Spleen (tissue), 7 donors: ENCODE data around the gene ADAMTSL1.

Experiments used
- CTCF ChIP-seq, 11 experiments: fragments of 200-600 bp in 7 of 11; fragments of 450-650 bp in 4 of 11; sonication (generic) in 4 of 11; IDR thresholded peaks in 8 of 11; conservative IDR thresholded peaks in 3 of 11; 1 replicate in 7 of 11; 2 replicates in 4 of 11; pipeline versions ENCODE4 v1.4.0 to v1.8.0; 2016 to 2021; ENCODE audit warnings: antibody characterized with exemption in 11 of 11, inconsistent platforms in 4 of 11, mild to moderate bottlenecking in 1 of 11
- POLR2A ChIP-seq, 3 donors: fragments of 450-650 bp; IDR thresholded peaks; one replicate each; pipeline ENCODE4 v1.5.1; 2017; ENCODE audit warnings: antibody characterized with exemption in 3 of 3, mild to moderate bottlenecking in 1 of 3
- POLR2AphosphoS5 ChIP-seq, 3 donors: sonication (generic); formaldehyde crosslinking; IDR thresholded peaks; one replicate each; pipeline ENCODE4 v1.5.1; 2017; ENCODE audit warnings: antibody characterized with exemption in 3 of 3
- donor health status: DM: no; HTN: no; CAD: no; lungs with moderate emphysema.
- donor health status: DM: no; HTN: no; CAD: no.
- donor health status: DM: no; HTN: no; CAD: no.

DNA sequence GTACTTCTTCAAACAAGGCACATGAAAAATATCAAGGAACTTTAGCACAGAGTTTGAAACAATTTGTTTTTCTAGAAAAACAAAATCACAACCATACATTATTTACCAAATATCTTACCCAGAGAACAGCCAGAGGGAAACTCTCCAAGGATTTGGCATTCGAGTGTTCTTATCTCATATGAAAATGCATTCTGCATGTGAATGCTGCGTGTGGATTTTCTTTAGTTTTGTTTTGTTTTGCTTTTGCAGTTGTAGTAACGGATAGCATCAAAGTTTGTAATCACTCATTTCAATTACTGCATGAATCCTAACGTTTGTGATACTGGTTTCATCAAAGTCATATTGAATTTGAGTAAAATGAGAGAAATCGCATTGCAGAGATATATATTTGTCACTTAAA lies 28.0 kb downstream of the ADAMTSL1 start:
- TF ChIP-seq CTCF (IDR thresholded peaks at IDR 0.05 in 8 of 11, conservative IDR thresholded peaks at IDR 0.05 in 3 of 11) (no peak), POLR2A (IDR thresholded peaks at IDR 0.05) (no peak), POLR2AphosphoS5 (IDR thresholded peaks at IDR 0.05) (no peak)
